Thoracic aorta (tissue), 2 donors: ENCODE data around the gene PAX2. TPM values are rescaled to one million over a fixed set of nuclear protein-coding genes. Genes with fewer than 3 reads are reported as not detected.

Experiments used
- ATAC-seq: fragments of 150-250 bp; one replicate; pipeline ENCODE4 v1.8.0; 2017; ENCODE audit warnings: low read depth; ENCODE audit not compliant: insufficient number of reproducible peaks, low FRiP score
- DNase-seq: peaks from one replicate; pipeline ENCODE4 v3.0.0-alpha.2; 2020; ENCODE audit warnings: low spot score
- H3K27ac ChIP-seq, 2 donors: fragments of 200-600 bp; sonication (generic); 1 replicate in 1 of 2; 2 replicates in 1 of 2; pipeline ENCODE4 v1.5.1; 2016; ENCODE audit warnings: mild to moderate bottlenecking in 2 of 2, moderate library complexity in 2 of 2
- H3K27me3 ChIP-seq: fragments of 200-600 bp; sonication (generic); replicated peaks from 2 replicates; pipeline ENCODE4 v1.6.0; 2016; ENCODE audit warnings: mild to moderate bottlenecking; ENCODE audit not compliant: insufficient read depth
- H3K36me3 ChIP-seq: fragments of 200-600 bp; sonication (generic); one replicate; pipeline ENCODE4 v1.5.1; 2016
- H3K4me1 ChIP-seq, 2 donors: fragments of 200-600 bp; sonication (generic); 1 replicate in 1 of 2; 2 replicates in 1 of 2; pipeline versions ENCODE4 v1.5.1 to v1.6.0; 2016; ENCODE audit warnings: low read depth in 2 of 2, mild to moderate bottlenecking in 1 of 2; ENCODE audit not compliant: control insufficient read depth in 1 of 2
- H3K4me3 ChIP-seq: fragments of 200-600 bp; sonication (generic); 2 replicates; pipeline ENCODE4 v1.5.1; 2016; ENCODE audit warnings: mild to moderate bottlenecking
- H3K9me3 ChIP-seq: fragments of 200-600 bp; sonication (generic); 2 replicates; pipeline ENCODE4 v1.5.1; 2016
- CTCF ChIP-seq: fragments of 200-600 bp; sonication (generic); IDR thresholded peaks from one replicate; pipeline ENCODE4 v1.5.1; 2019; ENCODE audit warnings: antibody characterized with exemption
- total RNA-seq, 2 donors: library from RNA; depleted of rRNA; stranded (reverse); fragments of >200 nt; gene quantifications; one replicate each; pipeline versions ENCODE4 v1.1.0 to v1.2.3, GENCODE V29; 2016

PAX2 gene
- total RNA-seq, 2 donors from 2014 or later, result not detected

GRCh38 chr10:100803908-100804307, 58.5 kb downstream of the PAX2 start:
- no peak for TF ChIP-seq CTCF
- no peak overlapping the region for H3K4me3 ChIP-seq
- no peaks in the 10 kb centered on the region for H3K9me3 ChIP-seq
- H3K27ac ChIP-seq, result no peak overlapping the region
- H3K27me3 ChIP-seq, result no peaks in the 10 kb centered on the region
- H3K4me1 ChIP-seq, result no peaks in the 10 kb centered on the region
- ATAC-seq (no peak), DNase-seq (no peak)
- no peaks in the 10 kb centered on the region for H3K36me3 ChIP-seq

GRCh38 chr10:100805543-100806355, 60.4 kb downstream of the PAX2 start:
- no peaks in the 10 kb centered on the region for H3K9me3 ChIP-seq
- ATAC-seq (no peak), DNase-seq (no peak)
- no peaks in the 10 kb centered on the region for H3K4me1 ChIP-seq
- H3K27me3 ChIP-seq, result no peaks in the 10 kb centered on the region
- no peak overlapping the region for H3K4me3 ChIP-seq
- H3K27ac ChIP-seq, result no peak overlapping the region
- no peaks in the 10 kb centered on the region for H3K36me3 ChIP-seq
- TF ChIP-seq CTCF, result no peak

GRCh38 chr10:100806356-100806645, 60.9 kb downstream of the PAX2 start:
- DNase-seq, result no peak
- no peak for TF ChIP-seq CTCF
- Histone ChIP-seq H3K27me3 (no peaks in the 10 kb centered on the region), H3K27ac (no peak overlapping the region), H3K36me3 (no peaks in the 10 kb centered on the region), H3K9me3 (no peaks in the 10 kb centered on the region), H3K4me3 (no peak overlapping the region), H3K4me1 (no peaks in the 10 kb centered on the region)
- no peak for ATAC-seq

GRCh38 chr10:100807241-100807951, 62.0 kb downstream of the PAX2 start:
- ATAC-seq (no peak), DNase-seq (no peak)
- Histone ChIP-seq H3K27me3 (no peaks in the 10 kb centered on the region), H3K4me3 (no peak overlapping the region), H3K4me1 (no peaks in the 10 kb centered on the region), H3K9me3 (no peaks in the 10 kb centered on the region), H3K27ac (no peak overlapping the region), H3K36me3 (no peaks in the 10 kb centered on the region)
- no peak for TF ChIP-seq CTCF

GRCh38 chr10:100808876-100809275, 63.5 kb downstream of the PAX2 start:
- TF ChIP-seq CTCF, result no peak
- H3K4me1 ChIP-seq, result no peaks in the 10 kb centered on the region
- H3K36me3 ChIP-seq, result no peaks in the 10 kb centered on the region
- H3K27me3 ChIP-seq, result no peaks in the 10 kb centered on the region
- no peaks in the 10 kb centered on the region for H3K9me3 ChIP-seq
- H3K27ac ChIP-seq, result no peak overlapping the region
- no peak for DNase-seq
- ATAC-seq, result no peak
- H3K4me3 ChIP-seq, result no peak overlapping the region
